Ovary (tissue), 9 donors: ENCODE results near the gene CCNE1. TPM values are rescaled to one million over a fixed set of nuclear protein-coding genes. Genes with fewer than 3 reads are reported as not detected.

Experiments
- DNase-seq, 5 donors: peaks; one replicate each; pipeline ENCODE4 v3.0.0-alpha.2; 2019 to 2020
- H3K27ac ChIP-seq, 2 donors: fragments of 200-600 bp; one replicate each; pipeline versions ENCODE4 v1.5.1 to v1.8.0; 2019 to 2022
- H3K27me3 ChIP-seq: fragments of 200-600 bp; one replicate; pipeline ENCODE4 v1.8.0; 2022
- H3K36me3 ChIP-seq: fragments of 200-600 bp; sonication (generic); one replicate; pipeline ENCODE4 v1.5.1; 2019
- H3K4me1 ChIP-seq: one replicate; pipeline ENCODE4 v1.8.1; 2013; ENCODE audit warnings: mild to moderate bottlenecking, moderate library complexity; ENCODE audit not compliant: insufficient read depth
- H3K4me3 ChIP-seq: fragments of 200-600 bp; sonication (generic); one replicate; pipeline ENCODE4 v1.5.1; 2017
- H3K9me3 ChIP-seq, 2 donors: fragments of 200-600 bp in 1 of 2; sonication (generic) in 1 of 2; one replicate each; pipeline versions ENCODE4 v1.5.1 to v1.8.1; 2013 to 2019; ENCODE audit warnings: mild to moderate bottlenecking in 1 of 2, moderate library complexity in 1 of 2
- CTCF ChIP-seq, 3 donors: fragments of 450-650 bp in 2 of 3; fragments of 200-600 bp in 1 of 3; IDR thresholded peaks; one replicate each; pipeline versions ENCODE4 v1.5.1 to v1.8.0; 2016 to 2022; ENCODE audit warnings: antibody characterized with exemption in 3 of 3, mild to moderate bottlenecking in 1 of 3
- EP300 ChIP-seq: sonication (generic); formaldehyde crosslinking; IDR thresholded peaks from one replicate; pipeline ENCODE4 v1.6.1; 2017; ENCODE audit warnings: antibody characterized with exemption
- POLR2A ChIP-seq: fragments of 450-650 bp; IDR thresholded peaks from one replicate; pipeline ENCODE4 v1.6.1; 2017; ENCODE audit warnings: antibody characterized with exemption, mild to moderate bottlenecking, moderate library complexity
- WGBS, 3 donors: extraction: QIAGEN DNeasy Blood & Tissue Kit in 1 of 3; methylation state at CpG; one replicate each; pipeline versions ENCODE4 v1.1.5 to v1.1.7; 2013 to 2017; 5-methylcytosine and 5-hydroxymethylcytosine counted together
- intact Hi-C, 4 donors: fragments of 100-400 bp; cut with DNase I; formaldehyde crosslinking; loops; one replicate each; pipeline versions ENCODE4 v1.11.0 to v1.15.1; 2022 to 2023
- polyA plus RNA-seq, 2 donors: library from polyadenylated mRNA; stranded (reverse); fragments of 200-250 nt in 1 of 2; fragments of 350-450 nt in 1 of 2; fragmentation: Illumina TruSeq in 1 of 2; extraction: RNeasy Lipid Tissue Mini Kit (QIAGEN cat#74804) in 1 of 2; gene quantifications; one replicate each; pipeline ENCODE4 v1.2.3, GENCODE V29; 2013 to 2014
- total RNA-seq, 7 donors: library from RNA; depleted of rRNA in 2 of 7; stranded (reverse); fragments of >200 nt in 2 of 7; fragmentation: NEBNext Ultra II Directional in 3 of 7; extraction: Animal tissue kit (Norgen Biotek cat#: 25700) in 3 of 7; gene quantifications; one replicate each; pipeline versions ENCODE4 v1.1.0 to v1.2.4, GENCODE V29; 2016 to 2023
- donor health status: DM: no; HTN: no; CAD: no; lungs with moderate emphysema.
- donor health status: DM: no; HTN: no; CAD: no.
- donor health status: Bipolar disorder and iron deficiency.
- donor health status: DM: yes; HTN: yes; CAD: no.
- donor health status: DM: no; HTN: no; CAD: no.
- donor health status: DM: yes; HTN: yes; CAD: no.

Gene CCNE1
- total and polyA plus RNA-seq, 9 donors, result 0.36 to 2.7 (median 0.98) TPM

- H3K4me3 ChIP-seq, result no peak overlapping the region
- H3K4me1 ChIP-seq, result no peaks in the 10 kb centered on the region
- H3K27ac ChIP-seq, result no peak overlapping the region
- H3K27me3 ChIP-seq, result no peaks in the 10 kb centered on the region
- DNase-seq, result no peak
- WGBS, 3 donors, result 72 to 82% (median 79%) methylated on average over 7 of the region's 7 CpGs
- no peaks in the 10 kb centered on the region for H3K9me3 ChIP-seq
- intact Hi-C loops, result no loop called here
- TF ChIP-seq CTCF (IDR thresholded peaks at IDR 0.05) (no peak), POLR2A (no peak), EP300 (no peak)
- H3K36me3 ChIP-seq, result no peaks in the 10 kb centered on the region
These were observed 49.8 kb downstream of the CCNE1 start for GRCh38 chr19:29861574-29861973.

GRCh38 chr19:29866011-29866410, 54.2 kb downstream of the CCNE1 start:
- H3K36me3 ChIP-seq, result no peaks in the 10 kb centered on the region
- no peak for DNase-seq
- H3K9me3 ChIP-seq, result no peaks in the 10 kb centered on the region
- intact Hi-C loops, result no loop called here
- H3K27ac ChIP-seq, result no peak overlapping the region
- H3K4me3 ChIP-seq, result no peak overlapping the region
- no peaks in the 10 kb centered on the region for H3K4me1 ChIP-seq
- TF ChIP-seq CTCF (IDR thresholded peaks at IDR 0.05) (no peak), POLR2A (no peak), EP300 (no peak)
- WGBS, 3 donors, result 55 to 63% (median 55%) methylated on average over 5 of the region's 5 CpGs
- H3K27me3 ChIP-seq, result no peaks in the 10 kb centered on the region

- H3K27ac ChIP-seq, result no peak overlapping the region
These were observed 56.2 kb downstream of the CCNE1 start for GRCh38 chr19:29867984-29868383.

GRCh38 chr19:29871143-29871542, 59.4 kb downstream of the CCNE1 start:
- H3K9me3 ChIP-seq, result no peaks in the 10 kb centered on the region
- no peak for DNase-seq
- no peaks in the 10 kb centered on the region for H3K27me3 ChIP-seq
- no peak for TF ChIP-seq CTCF (IDR thresholded peaks at IDR 0.05)
- H3K4me1 ChIP-seq, result peaks cover 2% of the 10 kb centered on the region
- H3K27ac ChIP-seq, result no peak overlapping the region
- no peaks in the 10 kb centered on the region for H3K36me3 ChIP-seq
- no peak overlapping the region for H3K4me3 ChIP-seq
- intact Hi-C loops, result loop anchor here (5.0 to 10.0 kb wide), 7 partner anchors 94 to 256 kb away; no protein-coding TSS in a partner anchor
- WGBS, 3 donors, result 32 to 36% (median 33%) methylated on average over 2 of the region's 2 CpGs

More at GRCh38 chr19:29867984-29868383, 56.2 kb downstream of the CCNE1 start:
- TF ChIP-seq EP300 (no peak), POLR2A (no peak), CTCF (IDR thresholded peaks at IDR 0.05) (no peak)
- H3K36me3 ChIP-seq, result no peaks in the 10 kb centered on the region
- no peak for DNase-seq
- no peaks in the 10 kb centered on the region for H3K9me3 ChIP-seq
- H3K4me1 ChIP-seq, result no peaks in the 10 kb centered on the region
- intact Hi-C loops, result no loop called here
- no peaks in the 10 kb centered on the region for H3K27me3 ChIP-seq
- no peak overlapping the region for H3K4me3 ChIP-seq
- 78 to 86% (median 81%) methylated on average over 1 of the region's 1 CpG for WGBS, 3 donors
